Liver (tissue), 9 donors: ENCODE data around the gene MYO1H. TPM values are rescaled to one million over a fixed set of nuclear protein-coding genes. Genes with fewer than 3 reads are reported as not detected.
A peak's percentile ranks its signal among the peaks of the same experiment; 100 is the strongest.

Source experiments
- DNase-seq: peaks from one replicate; pipeline ENCODE4 v3.0.0-alpha.2; 2017; ENCODE audit warnings: low spot score
- H3K27ac ChIP-seq, 2 donors: one replicate each; pipeline ENCODE4 v1.7.0; 2013; ENCODE audit warnings: inconsistent platforms in 2 of 2, low read length in 2 of 2, control low read depth in 1 of 2, low read depth in 1 of 2, mild to moderate bottlenecking in 1 of 2
- H3K27me3 ChIP-seq, 4 donors: one replicate each; pipeline versions ENCODE4 v1.6.1 to v1.7.0; 2013; ENCODE audit warnings: low read length in 3 of 4, inconsistent platforms in 1 of 4, mild to moderate bottlenecking in 1 of 4, moderate library complexity in 1 of 4; ENCODE audit not compliant: control insufficient read depth in 4 of 4, insufficient read depth in 4 of 4
- H3K36me3 ChIP-seq, 4 donors: one replicate each; pipeline versions ENCODE4 v1.6.1 to v1.7.0; 2013; ENCODE audit warnings: low read length in 3 of 4, mild to moderate bottlenecking in 3 of 4, low read depth in 1 of 4, moderate library complexity in 1 of 4; ENCODE audit not compliant: control insufficient read depth in 4 of 4, insufficient read depth in 3 of 4
- H3K4me1 ChIP-seq, 4 donors: one replicate each; pipeline versions ENCODE4 v1.6.1 to v1.7.0; 2013; ENCODE audit warnings: low read length in 3 of 4, mild to moderate bottlenecking in 3 of 4, moderate library complexity in 1 of 4; ENCODE audit not compliant: control insufficient read depth in 4 of 4, insufficient read depth in 4 of 4
- H3K4me3 ChIP-seq, 3 donors: one replicate each; pipeline versions ENCODE4 v1.6.1 to v1.7.0; 2013; ENCODE audit warnings: low read length in 3 of 3, control low read depth in 1 of 3, low read depth in 1 of 3, mild to moderate bottlenecking in 1 of 3
- H3K9ac ChIP-seq, 2 donors: one replicate each; pipeline ENCODE4 v1.7.0; 2013; ENCODE audit warnings: low read length in 2 of 2, mild to moderate bottlenecking in 2 of 2, moderate library complexity in 2 of 2, control low read depth in 1 of 2, low read depth in 1 of 2
- H3K9me3 ChIP-seq, 4 donors: one replicate each; pipeline versions ENCODE4 v1.6.1 to v1.7.0; 2013; ENCODE audit warnings: low read length in 3 of 4; ENCODE audit not compliant: control insufficient read depth in 4 of 4
- FOXA1 ChIP-seq: IDR thresholded peaks from 2 replicates; pipeline ENCODE4 v1.6.1; 2016; ENCODE audit warnings: antibody characterized with exemption
- NR2F2 ChIP-seq: IDR thresholded peaks from 2 replicates; pipeline ENCODE4 v1.6.1; 2016; ENCODE audit warnings: antibody characterized with exemption
- RAD21 ChIP-seq, 2 donors: IDR thresholded peaks; 2 replicates each; pipeline ENCODE4 v1.6.1; 2016; ENCODE audit warnings: antibody characterized with exemption in 2 of 2, mild to moderate bottlenecking in 2 of 2
- WGBS: extraction: QIAGEN DNeasy Blood & Tissue Kit; methylation state at CpG from one replicate; pipeline ENCODE4 v1.1.7; 2013; 5-methylcytosine and 5-hydroxymethylcytosine counted together
- polyA plus RNA-seq, 2 donors: library from polyadenylated mRNA; stranded (reverse) in 1 of 2; unstranded in 1 of 2; fragments of 200-250 nt in 1 of 2; fragments of >200 nt in 1 of 2; fragmentation: Nextera tagmentation in 1 of 2; extraction: Ambion mirVana in 1 of 2; gene quantifications; one replicate each; pipeline versions ENCODE4 v1.2.1 to v1.2.3, GENCODE V29; 2013 to 2015
- total RNA-seq, 2 donors: library from RNA; depleted of rRNA; stranded (reverse); fragments of >200 nt; gene quantifications; one replicate each; pipeline ENCODE4 v1.2.3, GENCODE V29; 2014
- TF ChIP-seq, protein P1 (sequence below): fragments of 150-350 bp; IDR thresholded peaks from 2 replicates; pipeline ENCODE4 v1.5.1; 2017; ENCODE audit warnings: improper control_type of control experiment, low read depth, low read length; ENCODE audit not compliant: missing input control
- TF ChIP-seq, protein P2 (sequence below): IDR thresholded peaks from 2 replicates; pipeline ENCODE4 v1.6.1; 2016; ENCODE audit warnings: antibody characterized with exemption, mild to moderate bottlenecking
- TF ChIP-seq, protein P3 (sequence below): IDR thresholded peaks from 2 replicates; pipeline ENCODE4 v1.6.1; 2016; ENCODE audit warnings: antibody characterized with exemption
- TF ChIP-seq, protein P4 (sequence below): IDR thresholded peaks from 2 replicates; pipeline ENCODE4 v1.6.1; 2016; ENCODE audit warnings: antibody characterized with exemption
- donor health status: healthy.
- donor health status: healthy.
- donor health status: healthy.
- donor health status: healthy.
- donor health status: healthy.

The MYO1H gene
- total and polyA plus RNA-seq, 4 donors, result not detected

DNA sequence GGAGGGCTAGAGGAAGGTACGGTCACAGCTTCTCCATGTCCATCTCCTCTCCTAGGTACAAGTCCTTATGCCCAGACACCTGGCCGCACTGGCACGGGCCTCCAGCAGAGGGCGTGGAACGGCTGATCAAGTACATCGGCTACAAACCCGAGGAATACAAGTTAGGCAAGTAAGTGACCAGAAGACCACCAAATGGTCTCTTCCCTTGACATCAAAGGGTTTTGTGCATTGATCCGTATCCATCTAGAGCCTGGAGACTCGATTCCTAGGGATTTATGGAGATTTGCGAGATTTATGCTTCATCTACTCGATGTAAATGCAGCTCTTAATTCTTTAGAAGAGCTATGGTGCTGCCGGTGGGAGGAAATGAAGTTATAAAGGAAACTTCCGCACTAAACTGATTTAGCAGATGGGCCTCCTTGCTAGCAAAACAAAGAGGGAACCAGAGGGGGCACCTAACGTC is 85.2 kb downstream of the MYO1H start:
- Histone ChIP-seq H3K36me3 (no peaks in the 10 kb centered on the region), H3K9me3 (no peaks in the 10 kb centered on the region), H3K4me3 (no peak overlapping the region), H3K27me3 (no peaks in the 10 kb centered on the region), H3K27ac (no peak overlapping the region), H3K9ac (peak overlapping the region in 1 of 2 donors; percentile 39), H3K4me1 (no peaks in the 10 kb centered on the region)
- DNase-seq, result peak; percentile 79
- 24% methylated on average over 14 of the region's 14 CpGs for WGBS
- TF ChIP-seq RAD21 (IDR thresholded peaks at IDR 0.05), result peak; percentile 68 to 87
- TF ChIP-seq, protein P1, sequence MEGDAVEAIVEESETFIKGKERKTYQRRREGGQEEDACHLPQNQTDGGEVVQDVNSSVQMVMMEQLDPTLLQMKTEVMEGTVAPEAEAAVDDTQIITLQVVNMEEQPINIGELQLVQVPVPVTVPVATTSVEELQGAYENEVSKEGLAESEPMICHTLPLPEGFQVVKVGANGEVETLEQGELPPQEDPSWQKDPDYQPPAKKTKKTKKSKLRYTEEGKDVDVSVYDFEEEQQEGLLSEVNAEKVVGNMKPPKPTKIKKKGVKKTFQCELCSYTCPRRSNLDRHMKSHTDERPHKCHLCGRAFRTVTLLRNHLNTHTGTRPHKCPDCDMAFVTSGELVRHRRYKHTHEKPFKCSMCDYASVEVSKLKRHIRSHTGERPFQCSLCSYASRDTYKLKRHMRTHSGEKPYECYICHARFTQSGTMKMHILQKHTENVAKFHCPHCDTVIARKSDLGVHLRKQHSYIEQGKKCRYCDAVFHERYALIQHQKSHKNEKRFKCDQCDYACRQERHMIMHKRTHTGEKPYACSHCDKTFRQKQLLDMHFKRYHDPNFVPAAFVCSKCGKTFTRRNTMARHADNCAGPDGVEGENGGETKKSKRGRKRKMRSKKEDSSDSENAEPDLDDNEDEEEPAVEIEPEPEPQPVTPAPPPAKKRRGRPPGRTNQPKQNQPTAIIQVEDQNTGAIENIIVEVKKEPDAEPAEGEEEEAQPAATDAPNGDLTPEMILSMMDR, result peak; percentile 78
- TF ChIP-seq, protein P2, sequence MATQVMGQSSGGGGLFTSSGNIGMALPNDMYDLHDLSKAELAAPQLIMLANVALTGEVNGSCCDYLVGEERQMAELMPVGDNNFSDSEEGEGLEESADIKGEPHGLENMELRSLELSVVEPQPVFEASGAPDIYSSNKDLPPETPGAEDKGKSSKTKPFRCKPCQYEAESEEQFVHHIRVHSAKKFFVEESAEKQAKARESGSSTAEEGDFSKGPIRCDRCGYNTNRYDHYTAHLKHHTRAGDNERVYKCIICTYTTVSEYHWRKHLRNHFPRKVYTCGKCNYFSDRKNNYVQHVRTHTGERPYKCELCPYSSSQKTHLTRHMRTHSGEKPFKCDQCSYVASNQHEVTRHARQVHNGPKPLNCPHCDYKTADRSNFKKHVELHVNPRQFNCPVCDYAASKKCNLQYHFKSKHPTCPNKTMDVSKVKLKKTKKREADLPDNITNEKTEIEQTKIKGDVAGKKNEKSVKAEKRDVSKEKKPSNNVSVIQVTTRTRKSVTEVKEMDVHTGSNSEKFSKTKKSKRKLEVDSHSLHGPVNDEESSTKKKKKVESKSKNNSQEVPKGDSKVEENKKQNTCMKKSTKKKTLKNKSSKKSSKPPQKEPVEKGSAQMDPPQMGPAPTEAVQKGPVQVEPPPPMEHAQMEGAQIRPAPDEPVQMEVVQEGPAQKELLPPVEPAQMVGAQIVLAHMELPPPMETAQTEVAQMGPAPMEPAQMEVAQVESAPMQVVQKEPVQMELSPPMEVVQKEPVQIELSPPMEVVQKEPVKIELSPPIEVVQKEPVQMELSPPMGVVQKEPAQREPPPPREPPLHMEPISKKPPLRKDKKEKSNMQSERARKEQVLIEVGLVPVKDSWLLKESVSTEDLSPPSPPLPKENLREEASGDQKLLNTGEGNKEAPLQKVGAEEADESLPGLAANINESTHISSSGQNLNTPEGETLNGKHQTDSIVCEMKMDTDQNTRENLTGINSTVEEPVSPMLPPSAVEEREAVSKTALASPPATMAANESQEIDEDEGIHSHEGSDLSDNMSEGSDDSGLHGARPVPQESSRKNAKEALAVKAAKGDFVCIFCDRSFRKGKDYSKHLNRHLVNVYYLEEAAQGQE, result no peak

DNA sequence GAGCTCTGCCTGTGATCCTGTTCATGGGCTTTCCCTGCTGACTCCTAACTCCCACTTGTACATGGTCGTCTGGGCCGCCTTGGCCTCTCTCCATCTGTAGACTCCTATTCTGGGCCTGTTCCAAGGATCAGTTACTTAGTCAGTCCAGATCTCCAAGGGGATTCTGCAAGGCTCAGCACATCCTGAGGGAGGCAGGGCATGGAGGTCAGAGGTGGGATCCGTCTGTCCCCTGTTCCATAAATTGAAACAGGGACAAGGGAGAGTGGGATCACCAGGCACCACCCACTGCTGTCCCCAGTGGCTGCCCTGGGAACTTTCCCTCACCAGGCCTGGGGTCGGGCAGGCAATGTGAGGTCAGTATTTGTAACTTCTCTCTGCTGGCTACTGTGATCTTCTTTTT is 85.9 kb downstream of the MYO1H start:
- no peak overlapping the region for H3K9ac ChIP-seq
- no peaks in the 10 kb centered on the region for H3K9me3 ChIP-seq
- TF ChIP-seq, protein P3, sequence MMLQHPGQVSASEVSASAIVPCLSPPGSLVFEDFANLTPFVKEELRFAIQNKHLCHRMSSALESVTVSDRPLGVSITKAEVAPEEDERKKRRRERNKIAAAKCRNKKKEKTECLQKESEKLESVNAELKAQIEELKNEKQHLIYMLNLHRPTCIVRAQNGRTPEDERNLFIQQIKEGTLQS, result no peak
- TF ChIP-seq NR2F2, result peak; percentile 32
- H3K27ac ChIP-seq, result no peak overlapping the region
- no peaks in the 10 kb centered on the region for H3K4me1 ChIP-seq
- no peaks in the 10 kb centered on the region for H3K27me3 ChIP-seq
- WGBS, result 79% methylated on average over 4 of the region's 4 CpGs
- H3K36me3 ChIP-seq, result no peaks in the 10 kb centered on the region
- no peak overlapping the region for H3K4me3 ChIP-seq
- DNase-seq, result no peak

DNA sequence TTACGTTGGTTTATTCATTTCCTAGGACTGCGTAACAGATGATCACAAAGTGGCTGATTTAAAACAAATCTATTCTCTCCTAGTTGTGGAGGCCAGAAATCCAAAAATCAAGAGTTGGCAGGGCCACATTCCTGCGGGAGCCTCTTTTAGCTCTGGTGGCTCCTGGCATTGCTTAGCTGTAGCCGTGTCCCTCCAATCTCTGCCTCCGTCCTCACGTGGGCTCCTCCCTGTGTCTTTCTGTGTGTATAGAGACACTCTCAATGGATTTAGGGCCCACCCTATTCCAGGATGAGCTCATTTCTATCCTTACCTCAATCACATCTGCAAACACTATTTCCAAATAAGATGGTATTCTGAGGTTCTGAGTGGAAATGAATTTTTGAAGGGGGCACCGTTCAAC is 86.9 kb downstream of the MYO1H start:
- TF ChIP-seq, protein P4, sequence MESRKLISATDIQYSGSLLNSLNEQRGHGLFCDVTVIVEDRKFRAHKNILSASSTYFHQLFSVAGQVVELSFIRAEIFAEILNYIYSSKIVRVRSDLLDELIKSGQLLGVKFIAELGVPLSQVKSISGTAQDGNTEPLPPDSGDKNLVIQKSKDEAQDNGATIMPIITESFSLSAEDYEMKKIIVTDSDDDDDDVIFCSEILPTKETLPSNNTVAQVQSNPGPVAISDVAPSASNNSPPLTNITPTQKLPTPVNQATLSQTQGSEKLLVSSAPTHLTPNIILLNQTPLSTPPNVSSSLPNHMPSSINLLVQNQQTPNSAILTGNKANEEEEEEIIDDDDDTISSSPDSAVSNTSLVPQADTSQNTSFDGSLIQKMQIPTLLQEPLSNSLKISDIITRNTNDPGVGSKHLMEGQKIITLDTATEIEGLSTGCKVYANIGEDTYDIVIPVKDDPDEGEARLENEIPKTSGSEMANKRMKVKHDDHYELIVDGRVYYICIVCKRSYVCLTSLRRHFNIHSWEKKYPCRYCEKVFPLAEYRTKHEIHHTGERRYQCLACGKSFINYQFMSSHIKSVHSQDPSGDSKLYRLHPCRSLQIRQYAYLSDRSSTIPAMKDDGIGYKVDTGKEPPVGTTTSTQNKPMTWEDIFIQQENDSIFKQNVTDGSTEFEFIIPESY, result no peak
- no peak for TF ChIP-seq FOXA1
- 91% methylated on average over 7 of the region's 7 CpGs for WGBS
- Histone ChIP-seq H3K9ac (no peak overlapping the region), H3K27me3 (no peaks in the 10 kb centered on the region), H3K4me1 (no peaks in the 10 kb centered on the region), H3K4me3 (no peak overlapping the region), H3K9me3 (no peaks in the 10 kb centered on the region), H3K27ac (no peak overlapping the region), H3K36me3 (no peaks in the 10 kb centered on the region)
- DNase-seq, result no peak
